GM19238 (cell line): ENCODE results near the gene ELK4.

ENCODE experiments used
- DNase-seq: peaks from one replicate; pipeline ENCODE4 v3.0.0; 2011; ENCODE audit warnings: low spot score; ENCODE audit not compliant: insufficient read length

ELK4 gene

GRCh38 chr1:205568469-205569361 lies 63.1 kb downstream of the ELK4 start:
- no peak for DNase-seq

DNA sequence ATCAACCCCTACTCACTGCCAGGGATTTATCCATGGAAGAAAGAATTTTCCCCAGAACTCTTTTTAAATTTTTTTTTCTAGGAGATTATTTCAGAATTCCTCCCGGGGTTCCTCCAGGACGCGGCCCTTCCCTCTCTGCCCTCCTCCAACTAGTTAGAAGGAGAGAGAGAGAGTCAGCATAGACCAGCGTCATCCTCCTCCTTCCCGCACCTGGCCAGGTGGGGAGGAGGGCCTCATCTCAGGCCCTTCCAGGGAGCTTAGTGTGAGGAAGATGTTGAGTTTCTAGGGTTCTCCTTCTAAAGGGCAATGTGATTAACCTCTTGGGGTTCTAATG lies 63.7 kb downstream of the ELK4 start:
- DNase-seq, result no peak

GRCh38 chr1:205567716-205568115 lies 64.1 kb downstream of the ELK4 start:
- DNase-seq, result no peak

DNA sequence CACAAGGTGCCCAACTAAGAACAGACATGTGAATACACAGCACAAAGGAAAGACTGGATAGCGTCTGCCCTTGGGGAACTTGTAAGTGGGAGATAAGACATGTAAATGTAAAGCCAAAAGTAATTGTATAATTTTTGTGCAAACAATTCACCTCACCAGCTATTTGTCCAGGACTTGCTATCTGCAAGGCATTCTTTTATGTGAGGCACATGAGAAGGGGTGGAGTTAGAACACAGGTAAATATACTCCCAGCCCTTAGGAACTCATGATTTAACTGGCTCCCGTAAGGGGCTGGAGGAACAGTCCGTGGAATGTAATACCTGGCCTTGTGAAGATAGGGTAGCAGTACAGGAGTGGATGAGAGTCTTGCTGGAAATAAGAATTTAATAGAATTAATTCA lies 66.0 kb downstream of the ELK4 start:
- no peak for DNase-seq

DNA sequence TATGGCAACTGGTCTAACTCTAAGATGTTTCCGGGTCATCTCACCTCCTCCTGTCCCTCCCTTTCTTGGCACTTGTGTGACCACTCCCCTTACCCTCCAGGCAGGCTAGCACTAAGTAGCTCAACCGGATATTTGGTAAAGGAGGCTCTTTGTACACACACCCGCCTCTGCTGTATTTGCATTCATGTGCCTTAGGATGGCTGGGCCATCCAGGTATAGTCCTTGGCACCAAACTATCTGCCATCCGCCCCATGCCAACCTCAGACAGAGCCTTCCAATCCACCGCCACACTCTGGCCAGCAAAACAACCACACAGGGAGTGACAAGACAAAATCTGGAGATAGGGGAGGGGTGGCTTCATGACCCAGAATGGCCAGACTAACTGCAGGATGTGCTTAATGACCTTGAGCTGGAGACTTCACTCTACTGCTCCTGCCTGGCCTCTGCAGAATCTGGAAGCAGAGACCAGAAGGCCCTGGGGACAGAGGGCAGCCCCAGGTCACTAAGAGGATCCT lies 67.8 kb downstream of the ELK4 start:
- no peak for DNase-seq

- no peak for DNase-seq
Observed at GRCh38 chr1:205561501-205562203, 70.2 kb downstream of the ELK4 start.
